A673 (cell line): ENCODE results near the gene SP6. TPM values are rescaled to one million over a fixed set of nuclear protein-coding genes. Genes with fewer than 3 reads are reported as not detected.

ENCODE experiments used
- BruUV-seq: library from RNA; stranded (reverse); fragments of 400-500 nt; replicated peaks from 2 replicates; lab custom pipeline; 2021; lab: Mats Ljungman, UMichigan
- CTCF ChIA-PET: fragments of 300-600 bp; sonication (Branson Sonifier 250); formaldehyde crosslinking; loops from one replicate; lab custom pipeline; 2022; ENCODE audit warnings: antibody characterized with exemption; lab: Charles Lee
- POLR2A ChIA-PET: fragments of 300-600 bp; sonication (Branson Sonifier 250); formaldehyde crosslinking; loops from one replicate; lab custom pipeline; 2022; ENCODE audit warnings: antibody characterized with exemption; ENCODE audit not compliant: low non-redundant PET; lab: Charles Lee
- DNase-seq: peaks from one replicate; pipeline ENCODE4 v3.0.0-alpha.2; 2015; ENCODE audit warnings: low spot score
- H3K27ac ChIP-seq: fragments of 200-600 bp; sonication (generic); 2 replicates; pipeline ENCODE4 v1.5.1; 2016; ENCODE audit warnings: mixed run types, low read depth, mild to moderate bottlenecking, mixed read lengths, antibody characterized with exemption, low read length; ENCODE audit not compliant: poor library complexity, severe bottlenecking
- H3K27me3 ChIP-seq: fragments of 200-600 bp; sonication (generic); replicated peaks from 2 replicates; pipeline ENCODE4 v1.6.1; 2017; ENCODE audit warnings: mixed run types, low read depth, mild to moderate bottlenecking, mixed read lengths, antibody characterized with exemption, low read length; ENCODE audit not compliant: insufficient read depth, poor library complexity
- H3K36me3 ChIP-seq: fragments of 200-600 bp; sonication (generic); 2 replicates; pipeline ENCODE4 v1.6.1; 2016; ENCODE audit warnings: mixed run types, mild to moderate bottlenecking, mixed read lengths, antibody characterized with exemption, low read length; ENCODE audit not compliant: insufficient read depth, poor library complexity, severe bottlenecking
- H3K4me1 ChIP-seq: fragments of 200-600 bp; sonication (generic); 2 replicates; pipeline ENCODE4 v1.6.1; 2017; ENCODE audit warnings: mixed run types, mild to moderate bottlenecking, mixed read lengths, antibody characterized with exemption, low read length; ENCODE audit not compliant: insufficient read depth, poor library complexity, severe bottlenecking
- H3K4me3 ChIP-seq: fragments of 200-600 bp; sonication (generic); 2 replicates; pipeline ENCODE4 v1.5.1; 2016; ENCODE audit warnings: low read depth, mixed run types, mild to moderate bottlenecking, mixed read lengths, low read length; ENCODE audit not compliant: poor library complexity, severe bottlenecking
- H3K9me3 ChIP-seq: fragments of 200-600 bp; sonication (generic); 2 replicates; pipeline ENCODE4 v1.6.1; 2016; ENCODE audit warnings: mixed run types, low read depth, mild to moderate bottlenecking, mixed read lengths, antibody characterized with exemption, low read length; ENCODE audit not compliant: poor library complexity, severe bottlenecking
- CTCF ChIP-seq: fragments of 300-800, 200-600 bp; sonication (generic); conservative IDR thresholded peaks from 2 replicates; pipeline ENCODE4 v1.5.1; 2017; ENCODE audit warnings: low read depth, mild to moderate bottlenecking, antibody characterized with exemption, low read length, moderate library complexity, mixed read lengths
- EZH2 ChIP-seq: fragments of 200-600 bp; sonication (generic); IDR thresholded peaks from 2 replicates; pipeline ENCODE4 v1.6.1; 2017; ENCODE audit warnings: borderline replicate concordance, low read depth, mild to moderate bottlenecking, mixed read lengths, antibody characterized with exemption, low read length; ENCODE audit not compliant: poor library complexity, severe bottlenecking
- intact Hi-C: fragments of 100-400 bp; cut with micrococcal nuclease; formaldehyde crosslinking; loops from one replicate; pipeline ENCODE4 v1.10.0; 2022; ENCODE audit not compliant: unreplicated experiment
- total RNA-seq: library from RNA; stranded (reverse); gene quantifications from 2 replicates; pipeline ENCODE4 v1.2.3, GENCODE V29; 2021

SP6 gene
- total RNA-seq, 1 experiment from 2014 or later = 0.15 TPM

DNA sequence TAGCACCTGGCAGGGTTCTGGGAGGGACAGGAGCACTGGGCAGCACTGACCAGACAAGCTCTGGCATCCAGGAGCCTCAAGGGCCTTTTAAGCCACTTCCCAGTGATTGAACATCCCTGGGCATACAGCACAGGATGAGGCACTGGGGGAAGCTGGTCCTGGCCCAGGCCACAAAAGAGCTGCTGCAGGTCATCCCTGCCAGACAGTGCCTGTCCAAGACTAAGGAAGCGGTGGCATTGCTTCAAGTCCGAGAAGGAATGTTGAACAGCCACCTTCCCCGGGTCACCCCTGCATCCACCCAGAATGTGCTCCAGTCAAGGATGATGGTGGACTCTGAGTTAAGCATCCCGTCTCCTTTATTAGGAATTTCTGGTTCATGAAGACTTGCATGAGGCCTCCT lies 28.2 kb downstream of the SP6 start:
- Histone ChIP-seq H3K27ac (no peak overlapping the region), H3K27me3 (no peaks in the 10 kb centered on the region), H3K4me3 (no peak overlapping the region), H3K36me3 (peaks cover 8% of the 10 kb centered on the region), H3K4me1 (peaks cover 7% of the 10 kb centered on the region), H3K9me3 (no peaks in the 10 kb centered on the region)
- no TSS peak for BruUV-seq
- no peak for DNase-seq
- intact Hi-C loops = no loop called here
- ChIA-PET CTCF (no interaction called here), POLR2A (interaction anchor here (0.7 kb wide), 1 partner anchor 116 kb away, joined by 3 read pairs; no protein-coding TSS in a partner anchor)
- TF ChIP-seq EZH2 = no peak
- no peak for TF ChIP-seq CTCF

DNA sequence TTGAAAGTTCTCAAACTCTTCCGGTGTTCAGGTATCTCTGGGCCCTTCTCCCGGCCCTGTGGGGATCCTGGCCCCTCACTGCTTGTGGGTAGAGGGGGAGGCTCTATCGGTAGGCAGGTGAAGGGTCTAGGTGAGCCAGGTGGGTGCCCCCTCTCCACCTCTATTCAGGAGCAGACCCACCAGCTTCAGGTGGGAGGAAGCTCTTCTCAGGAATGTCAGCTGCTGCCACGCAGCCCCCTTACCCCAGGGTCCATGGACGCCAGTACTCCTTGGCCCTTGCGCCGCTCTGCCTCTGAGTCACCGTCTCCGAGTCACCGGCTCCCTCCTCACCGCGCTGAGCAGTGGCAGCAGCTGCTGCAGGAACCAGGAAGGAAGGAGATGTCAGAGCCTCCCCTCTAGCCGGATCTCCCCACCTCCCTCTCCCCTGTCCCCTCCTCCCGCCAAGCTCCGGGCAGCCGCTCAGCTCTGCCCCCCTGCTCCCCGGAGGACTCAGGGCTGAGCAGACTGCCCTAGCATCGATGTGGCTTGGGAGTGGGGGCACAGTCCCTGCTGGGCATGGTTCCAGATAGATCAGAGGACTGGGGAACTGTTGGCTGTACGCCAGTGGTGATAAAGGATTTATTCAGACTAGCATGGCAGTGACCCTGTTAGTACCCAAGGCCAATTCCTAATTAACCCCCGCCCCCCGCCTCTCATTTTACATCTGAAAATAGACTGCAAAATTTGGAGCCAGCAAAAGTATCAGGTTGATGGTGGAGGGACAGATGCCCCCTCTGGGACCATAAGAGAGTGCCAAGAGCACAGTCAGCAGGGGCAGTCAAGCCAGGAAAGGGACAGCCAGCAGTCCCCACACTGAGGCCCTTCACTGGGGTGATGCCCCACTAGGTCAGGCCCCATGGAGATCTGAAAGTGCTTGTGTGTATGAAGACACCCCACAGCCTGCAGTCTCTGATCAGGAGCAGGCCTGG lies 29.3 kb downstream of the SP6 start, which contains the start of gene OSBPL7:
OSBPL7 (minus strand) TSS at position 371 of the 968 bp plus-strand sequence. CDS start 1,516 bp downstream, outside the sequence.
- Histone ChIP-seq H3K27me3 (no peaks in the 10 kb centered on the region), H3K36me3 (peaks cover 2% of the 10 kb centered on the region), H3K4me1 (peaks cover 7% of the 10 kb centered on the region), H3K4me3 (peak within 1 kb of the TSS; percentile 60), H3K27ac (no peak within 1 kb of the TSS), H3K9me3 (no peaks in the 10 kb centered on the region)
- BruUV-seq = no TSS peak
- TF ChIP-seq CTCF (peak; percentile 50), EZH2 (no peak)
- DNase-seq = peak; percentile 68
- CTCF ChIA-PET = interaction anchor here (0.6 kb wide), 1 partner anchor 48 kb away, joined by 3 read pairs; no protein-coding TSS in a partner anchor
- intact Hi-C loops = no loop called here
- POLR2A ChIA-PET = no interaction called here

GRCh38 chr17:47821031-47821423 lies 29.9 kb downstream of the SP6 start:
- DNase-seq = no peak
- POLR2A ChIA-PET = no interaction called here
- Histone ChIP-seq H3K4me3 (peak overlapping the region; percentile 60), H3K4me1 (peaks cover 7% of the 10 kb centered on the region), H3K27ac (no peak overlapping the region), H3K36me3 (no peaks in the 10 kb centered on the region), H3K9me3 (no peaks in the 10 kb centered on the region), H3K27me3 (no peaks in the 10 kb centered on the region)
- no TSS peak for BruUV-seq
- CTCF ChIA-PET = no interaction called here
- TF ChIP-seq CTCF (no peak), EZH2 (no peak)
- intact Hi-C loops = no loop called here
